GM23248 (cell line): ENCODE measurements around the gene PRSS2.
"Not testable (repeated sequence)": the region's sequence is repeated elsewhere in the genome, so short reads cannot be mapped to it uniquely, and the experiment has no call there.

ENCODE experiments used
- EZH2 ChIP-seq: fragments of 200-600 bp; sonication (generic); IDR thresholded peaks from 2 replicates; pipeline ENCODE4 v1.6.1; 2018; ENCODE audit warnings: antibody characterized with exemption, mild to moderate bottlenecking; ENCODE audit not compliant: insufficient read depth, poor library complexity, severe bottlenecking
- EZH2phosphoT487 ChIP-seq: fragments of 200-600 bp; sonication (generic); IDR thresholded peaks from 2 replicates; pipeline ENCODE4 v1.6.1; 2018; ENCODE audit warnings: antibody characterized with exemption, moderate library complexity, mild to moderate bottlenecking, low read depth; ENCODE audit not compliant: insufficient read depth

DNA sequence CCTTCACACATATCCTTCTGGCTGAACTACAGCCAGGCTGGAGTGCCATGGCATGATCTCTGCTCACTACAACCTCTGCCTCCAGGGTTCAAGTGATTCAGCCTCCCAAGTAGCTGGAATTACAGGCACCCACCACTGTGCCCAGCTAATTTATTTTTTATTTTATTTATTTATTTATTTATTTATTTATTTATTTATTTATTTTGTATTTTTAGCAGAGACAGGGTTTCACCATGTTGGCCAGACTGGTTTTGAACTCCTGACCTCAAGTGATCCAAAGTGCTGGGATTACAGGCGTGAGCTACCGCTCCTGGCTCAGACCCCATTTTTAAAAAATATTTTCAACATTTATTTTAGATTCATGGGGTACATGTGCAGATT lies 6.1 kb downstream of the PRSS2 start:
- not testable (repeated sequence) for TF ChIP-seq EZH2, EZH2phosphoT487
